GM13977 (cell line): ENCODE results near the gene EIPR1.

Source experiments
- DNase-seq: peaks from one replicate; pipeline ENCODE4 v3.0.0; 2012; ENCODE audit warnings: low spot score
- in situ Hi-C: fragments of 300-500 bp; cut with MboI; formaldehyde crosslinking; loops from one replicate; pipeline ENCODE4 v1.12.0; 2022; ENCODE audit warnings: low sequenced_read_pairs, low pct_unique_long_range_greater_than_20kb, mixed read lengths, inconsistent platforms; ENCODE audit not compliant: unreplicated experiment
- TF ChIP-seq, protein P1 (sequence below): IDR thresholded peaks from 2 replicates; pipeline ENCODE4 v1.5.1; 2012; ENCODE audit warnings: mild to moderate bottlenecking, control low read depth; ENCODE audit not compliant: insufficient read depth; ENCODE audit errors: extremely low read depth, missing control alignments

Gene EIPR1

DNA sequence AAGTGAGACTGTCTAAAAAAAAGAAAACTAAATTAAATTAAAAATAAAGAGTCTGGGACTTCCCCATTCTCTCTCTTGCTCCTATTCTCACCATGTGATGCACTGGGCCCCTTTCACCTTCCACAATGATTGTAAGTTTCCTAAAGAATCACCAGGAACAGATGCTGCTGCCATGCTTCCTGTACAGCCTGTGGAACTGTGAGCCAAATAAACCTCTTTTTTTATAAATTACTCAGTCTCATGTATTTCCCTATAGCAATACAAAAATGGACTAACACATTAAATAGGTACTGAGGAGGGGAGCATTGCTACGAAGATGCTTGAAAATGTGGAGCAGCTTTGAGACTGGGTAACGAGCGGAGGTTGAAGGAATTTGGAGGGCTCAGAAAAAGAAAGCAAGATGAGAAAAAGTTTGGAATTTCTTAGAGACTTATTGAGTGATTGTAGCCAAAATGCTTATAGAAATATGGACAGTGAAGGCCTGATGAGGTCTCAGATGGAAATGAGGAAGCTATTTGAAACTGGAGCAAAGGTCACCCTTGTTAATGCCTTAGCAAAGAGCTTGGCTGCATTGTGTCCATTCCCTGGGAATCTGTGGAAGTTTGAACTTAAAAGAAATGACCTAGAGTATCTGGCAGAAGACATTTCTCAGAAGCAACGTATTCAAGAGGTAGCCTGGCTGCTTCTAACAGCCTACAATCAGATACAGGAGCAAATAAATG is 128.7 kb downstream of the EIPR1 start:
- no peak for DNase-seq
- TF ChIP-seq, protein P1, sequence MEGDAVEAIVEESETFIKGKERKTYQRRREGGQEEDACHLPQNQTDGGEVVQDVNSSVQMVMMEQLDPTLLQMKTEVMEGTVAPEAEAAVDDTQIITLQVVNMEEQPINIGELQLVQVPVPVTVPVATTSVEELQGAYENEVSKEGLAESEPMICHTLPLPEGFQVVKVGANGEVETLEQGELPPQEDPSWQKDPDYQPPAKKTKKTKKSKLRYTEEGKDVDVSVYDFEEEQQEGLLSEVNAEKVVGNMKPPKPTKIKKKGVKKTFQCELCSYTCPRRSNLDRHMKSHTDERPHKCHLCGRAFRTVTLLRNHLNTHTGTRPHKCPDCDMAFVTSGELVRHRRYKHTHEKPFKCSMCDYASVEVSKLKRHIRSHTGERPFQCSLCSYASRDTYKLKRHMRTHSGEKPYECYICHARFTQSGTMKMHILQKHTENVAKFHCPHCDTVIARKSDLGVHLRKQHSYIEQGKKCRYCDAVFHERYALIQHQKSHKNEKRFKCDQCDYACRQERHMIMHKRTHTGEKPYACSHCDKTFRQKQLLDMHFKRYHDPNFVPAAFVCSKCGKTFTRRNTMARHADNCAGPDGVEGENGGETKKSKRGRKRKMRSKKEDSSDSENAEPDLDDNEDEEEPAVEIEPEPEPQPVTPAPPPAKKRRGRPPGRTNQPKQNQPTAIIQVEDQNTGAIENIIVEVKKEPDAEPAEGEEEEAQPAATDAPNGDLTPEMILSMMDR = no peak
- in situ Hi-C loops = no loop called here

DNA sequence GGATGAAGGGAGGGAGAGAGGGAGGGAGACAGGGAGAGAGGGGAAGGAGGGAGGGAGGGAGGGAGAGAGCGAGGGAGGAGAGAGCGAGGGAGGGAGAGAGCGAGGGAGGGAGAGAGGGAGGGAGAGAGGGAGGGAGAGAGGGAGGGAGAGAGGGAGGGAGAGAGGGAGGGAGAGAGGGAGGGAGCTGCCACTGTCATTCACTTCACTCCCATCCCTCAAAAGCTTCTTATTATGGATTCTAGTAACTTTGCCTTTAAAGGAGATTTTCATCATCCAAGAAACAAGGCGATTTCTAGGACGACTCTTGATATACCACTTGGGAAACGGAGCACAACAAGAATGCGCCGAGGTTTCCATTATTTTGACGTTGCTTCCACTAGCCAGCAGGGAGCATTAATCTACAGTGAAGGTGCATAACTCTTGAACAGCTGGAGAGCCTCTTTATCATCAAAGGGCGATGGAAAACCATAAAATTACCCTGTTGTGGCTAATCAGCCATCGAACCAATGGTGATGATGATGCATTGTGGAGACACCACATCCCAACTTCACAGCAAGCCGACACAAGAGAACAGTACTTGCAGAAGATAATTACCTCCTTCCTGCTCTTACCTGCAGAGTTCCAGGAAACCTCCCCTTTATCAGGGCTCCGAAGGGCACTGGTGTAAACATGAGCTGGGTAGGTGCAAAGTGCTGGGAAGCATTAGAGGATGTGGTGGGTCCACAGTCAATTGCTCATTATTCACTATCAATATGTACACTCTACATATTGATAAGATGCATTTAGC is 130.5 kb downstream of the EIPR1 start:
- no peak for DNase-seq
- in situ Hi-C loops = no loop called here
- TF ChIP-seq, protein P1 = no peak

DNA sequence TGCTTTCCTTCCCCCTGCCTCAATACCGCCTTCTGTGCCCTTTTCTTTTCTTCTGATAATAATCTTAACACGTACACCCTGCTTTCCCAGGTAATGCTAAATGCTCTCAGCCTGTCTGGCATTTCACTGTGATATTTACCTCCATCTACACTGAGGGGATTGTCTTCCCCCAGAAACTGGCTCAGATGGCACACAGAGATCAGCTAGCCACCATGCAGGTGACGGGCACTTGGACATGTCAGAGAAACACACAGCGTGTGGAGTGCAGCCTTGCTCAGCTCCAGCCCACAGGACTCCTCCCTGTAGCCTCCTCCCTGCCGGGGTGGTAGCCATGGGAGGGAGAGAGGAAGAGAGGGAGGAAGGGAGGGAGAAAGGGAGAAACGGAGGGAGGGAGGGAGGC is 131.2 kb downstream of the EIPR1 start:
- no peak for DNase-seq
- TF ChIP-seq, protein P1 = no peak
- in situ Hi-C loops = no loop called here

DNA sequence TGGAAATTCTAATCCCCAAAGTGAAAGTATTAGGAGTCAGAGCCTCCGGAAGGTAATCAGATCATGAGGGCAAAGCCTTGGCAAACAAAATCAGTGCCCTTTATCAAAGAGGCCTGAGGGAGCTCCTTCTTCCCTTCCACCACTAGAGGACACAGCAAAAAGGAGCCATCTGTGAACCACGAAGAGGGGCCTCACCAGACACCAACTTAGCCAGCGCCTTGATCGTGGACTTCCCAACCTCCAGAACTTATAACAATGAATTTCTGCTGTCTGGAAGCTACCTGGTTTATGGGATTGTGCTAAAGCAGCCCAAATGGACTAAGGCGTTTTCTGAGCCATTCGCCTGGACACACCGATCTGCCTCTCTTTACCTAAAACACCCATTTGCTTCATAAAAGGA is 133.1 kb downstream of the EIPR1 start:
- in situ Hi-C loops = no loop called here
- TF ChIP-seq, protein P1 = no peak
- DNase-seq = no peak

DNA sequence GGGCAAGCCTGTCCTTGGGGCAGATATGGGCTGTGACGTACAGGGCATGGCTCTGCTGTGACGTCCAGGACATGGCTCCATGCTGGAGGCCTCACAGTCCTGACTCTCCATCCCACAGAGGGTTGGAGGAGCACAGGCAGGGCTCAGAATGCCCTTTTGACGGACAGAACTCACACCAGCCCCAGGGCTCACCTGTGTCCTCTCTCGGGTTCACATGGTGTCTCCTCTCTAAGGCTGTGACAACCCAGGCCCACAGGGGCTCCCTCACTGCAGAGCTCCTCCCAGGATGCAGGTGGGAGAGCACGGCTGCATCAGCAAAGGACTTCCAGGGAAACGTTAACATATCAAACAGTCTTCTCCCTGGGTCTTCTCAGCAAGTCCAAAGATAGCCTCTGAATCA is 133.8 kb downstream of the EIPR1 start:
- TF ChIP-seq, protein P1 = no peak

DNA sequence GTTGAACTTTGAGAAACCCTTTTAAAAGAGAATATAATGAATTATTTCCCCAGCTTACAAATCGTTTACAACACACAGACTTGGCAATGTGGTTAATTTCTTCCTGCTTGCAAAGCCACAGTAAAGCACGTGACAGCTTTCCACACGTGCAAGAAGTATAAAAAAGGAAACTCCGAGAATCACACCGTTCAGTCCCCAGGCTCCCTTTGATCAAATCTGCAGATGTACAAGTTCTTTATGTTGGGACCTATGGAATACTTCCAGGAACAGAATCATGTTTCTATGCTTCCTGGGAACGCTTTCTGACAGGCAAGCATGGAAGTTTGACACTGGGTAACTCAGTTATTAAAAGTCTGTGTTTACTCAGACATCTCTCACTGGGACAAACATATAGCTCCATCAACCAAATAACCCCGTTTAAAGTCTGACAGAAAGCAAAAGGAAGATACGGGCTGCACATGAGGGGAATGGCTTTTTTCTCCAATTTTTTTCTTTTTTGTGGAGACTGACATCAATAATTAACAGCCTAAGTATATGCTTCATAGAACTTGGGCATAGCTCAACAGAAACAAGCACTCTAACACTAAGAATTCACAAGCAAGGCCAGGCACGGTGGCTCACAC is 134.8 kb downstream of the EIPR1 start:
- TF ChIP-seq, protein P1 = no peak
- in situ Hi-C loops = no loop called here
- DNase-seq = no peak

More for the DNA sequence above, 133.8 kb downstream of the EIPR1 start:
- in situ Hi-C loops = no loop called here
- DNase-seq = no peak
